ENCODE data around the gene TRIM9. TPM values are rescaled to one million over a fixed set of nuclear protein-coding genes. Genes with fewer than 3 reads are reported as not detected.

Gene TRIM9
- total RNA-seq, 3 donors from 2014 or later, result 0.72 to 8.7 (median 3.9) TPM

DNA sequence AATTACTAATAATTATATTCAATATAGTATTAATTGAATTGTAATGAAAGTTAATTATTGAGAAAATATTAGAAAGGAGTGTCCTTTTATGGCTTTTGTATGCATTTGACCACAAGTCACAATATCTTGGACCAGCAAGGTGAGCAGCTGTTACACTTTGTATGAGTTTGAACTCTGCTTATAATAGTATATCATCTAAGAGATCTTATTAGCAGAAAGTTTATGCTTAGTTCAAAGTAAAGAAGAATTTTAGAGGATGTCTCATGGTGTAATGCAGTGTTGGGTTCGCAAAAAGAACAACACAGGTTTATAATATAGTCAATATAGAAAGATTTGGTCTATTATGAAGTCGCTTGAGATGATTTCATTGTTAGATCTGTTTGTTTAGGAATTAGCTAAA lies 2.0 kb upstream of the TRIM9 start:
- Histone ChIP-seq H3K4me3 (no peak overlapping the region), H3K9me3 (no peaks in the 10 kb centered on the region), H3K4me1 (ENCODE audit: low read depth) (peaks cover 17% of the 10 kb centered on the region), H3K36me3 (ENCODE audit: low read depth) (no peaks in the 10 kb centered on the region)
- ATAC-seq, result no peak
- no peak for DNase-seq
- intact Hi-C loops (cut with DNase I, micrococcal nuclease), result loop anchor here (10.0 kb wide), 2 partner anchors 98 to 118 kb away; no protein-coding TSS in a partner anchor
- TF ChIP-seq, protein P1, sequence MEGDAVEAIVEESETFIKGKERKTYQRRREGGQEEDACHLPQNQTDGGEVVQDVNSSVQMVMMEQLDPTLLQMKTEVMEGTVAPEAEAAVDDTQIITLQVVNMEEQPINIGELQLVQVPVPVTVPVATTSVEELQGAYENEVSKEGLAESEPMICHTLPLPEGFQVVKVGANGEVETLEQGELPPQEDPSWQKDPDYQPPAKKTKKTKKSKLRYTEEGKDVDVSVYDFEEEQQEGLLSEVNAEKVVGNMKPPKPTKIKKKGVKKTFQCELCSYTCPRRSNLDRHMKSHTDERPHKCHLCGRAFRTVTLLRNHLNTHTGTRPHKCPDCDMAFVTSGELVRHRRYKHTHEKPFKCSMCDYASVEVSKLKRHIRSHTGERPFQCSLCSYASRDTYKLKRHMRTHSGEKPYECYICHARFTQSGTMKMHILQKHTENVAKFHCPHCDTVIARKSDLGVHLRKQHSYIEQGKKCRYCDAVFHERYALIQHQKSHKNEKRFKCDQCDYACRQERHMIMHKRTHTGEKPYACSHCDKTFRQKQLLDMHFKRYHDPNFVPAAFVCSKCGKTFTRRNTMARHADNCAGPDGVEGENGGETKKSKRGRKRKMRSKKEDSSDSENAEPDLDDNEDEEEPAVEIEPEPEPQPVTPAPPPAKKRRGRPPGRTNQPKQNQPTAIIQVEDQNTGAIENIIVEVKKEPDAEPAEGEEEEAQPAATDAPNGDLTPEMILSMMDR (IDR thresholded peaks at IDR 0.05), result no peak

DNA sequence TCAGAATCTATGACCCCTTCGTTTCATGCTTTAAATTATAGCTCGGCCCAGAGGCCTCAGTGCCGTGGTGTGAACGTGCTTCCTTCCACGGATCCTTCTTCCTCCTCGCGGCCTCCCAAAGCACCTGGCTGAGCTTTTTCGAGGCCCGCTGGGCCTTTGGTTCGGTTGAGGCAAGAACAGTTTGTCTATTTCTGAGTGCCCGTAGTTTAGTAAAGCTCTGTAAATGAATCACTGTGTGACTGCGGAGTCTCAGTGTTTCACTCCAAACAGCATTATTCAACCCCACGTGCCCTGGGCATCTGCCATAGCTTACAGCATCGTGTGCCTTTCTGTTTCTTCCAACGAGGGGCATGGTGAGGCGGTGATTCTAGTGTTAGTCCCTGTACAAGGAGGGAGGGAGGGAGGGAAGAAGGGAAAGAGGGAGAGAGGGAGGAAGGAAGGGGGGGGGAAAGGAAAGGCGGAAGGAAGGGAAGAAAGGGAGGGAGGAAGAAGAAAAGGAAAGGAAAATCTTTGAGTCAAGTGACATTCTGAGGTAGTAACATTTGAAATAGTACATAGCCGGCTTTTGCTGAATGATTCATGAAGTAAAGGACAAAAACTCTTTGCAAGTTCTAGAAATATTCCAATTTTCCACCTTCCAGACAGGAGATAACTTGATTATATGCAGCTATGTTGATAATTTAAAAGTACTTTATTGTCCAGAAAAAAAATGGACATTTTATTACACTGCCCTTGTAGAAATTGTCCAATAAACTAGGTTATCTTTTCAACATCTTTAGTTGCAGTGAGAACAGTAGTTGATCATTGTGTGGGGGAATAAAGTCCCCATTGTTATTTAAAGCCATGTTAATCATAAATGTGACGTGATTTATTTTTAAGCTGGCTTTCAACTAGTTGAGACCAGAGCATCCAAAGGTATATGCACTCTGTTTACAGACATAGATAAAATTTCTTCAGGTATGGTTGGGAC lies 1.2 kb upstream of the TRIM9 start:
- no peak overlapping the region for H3K4me3 ChIP-seq
- no peaks in the 10 kb centered on the region for H3K36me3 ChIP-seq (ENCODE audit: low read depth)
- intact Hi-C loops (cut with DNase I, micrococcal nuclease), result loop anchor here (10.0 kb wide), 2 partner anchors 99 to 119 kb away; no protein-coding TSS in a partner anchor
- peaks cover 17% of the 10 kb centered on the region for H3K4me1 ChIP-seq (ENCODE audit: low read depth)
- ATAC-seq (no peak), DNase-seq (peak in 2 of 3 donors; percentile 22 to 43)
- H3K9me3 ChIP-seq, result no peaks in the 10 kb centered on the region
- TF ChIP-seq, protein P1 (IDR thresholded peaks at IDR 0.05), result no peak

DNA sequence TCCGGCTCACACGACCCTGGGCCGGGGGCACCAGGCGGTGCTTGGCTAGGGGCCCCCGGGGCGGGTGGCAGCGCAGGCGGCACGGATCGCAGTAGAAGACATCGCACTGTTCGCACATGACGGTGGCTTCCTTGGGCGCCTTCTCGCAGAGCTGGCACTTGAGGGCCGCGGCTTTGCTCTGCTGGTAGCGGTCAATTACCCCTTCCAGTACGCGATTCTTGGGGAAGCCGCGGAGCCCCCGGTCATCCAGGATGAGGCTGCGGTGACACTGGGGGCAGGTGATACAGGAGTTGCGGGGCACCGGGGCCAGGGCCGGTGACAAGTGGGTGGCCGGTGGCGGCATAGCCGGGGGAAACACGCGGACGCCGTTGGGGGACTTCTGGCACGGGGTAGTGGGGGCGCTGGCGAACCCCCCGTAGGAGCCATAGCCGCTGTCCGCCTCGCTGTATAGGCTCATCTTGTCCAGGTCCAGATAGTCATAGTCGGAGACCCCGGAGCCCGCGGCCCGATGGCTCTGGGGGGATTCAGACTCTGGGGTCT lies 553 bp downstream of the TRIM9 start:
- TF ChIP-seq, protein P1 (IDR thresholded peaks at IDR 0.05), result no peak
- Histone ChIP-seq H3K9me3 (no peaks in the 10 kb centered on the region), H3K4me3 (peak overlapping the region; percentile 42), H3K4me1 (ENCODE audit: low read depth) (peaks cover 17% of the 10 kb centered on the region), H3K36me3 (ENCODE audit: low read depth) (no peaks in the 10 kb centered on the region)
- intact Hi-C loops (cut with DNase I, micrococcal nuclease), result loop anchor here (10.0 kb wide), 2 partner anchors 100 to 120 kb away; no protein-coding TSS in a partner anchor
- peak; percentile 22 for ATAC-seq
- peak in 2 of 3 donors; percentile 9 to 43 for DNase-seq

DNA sequence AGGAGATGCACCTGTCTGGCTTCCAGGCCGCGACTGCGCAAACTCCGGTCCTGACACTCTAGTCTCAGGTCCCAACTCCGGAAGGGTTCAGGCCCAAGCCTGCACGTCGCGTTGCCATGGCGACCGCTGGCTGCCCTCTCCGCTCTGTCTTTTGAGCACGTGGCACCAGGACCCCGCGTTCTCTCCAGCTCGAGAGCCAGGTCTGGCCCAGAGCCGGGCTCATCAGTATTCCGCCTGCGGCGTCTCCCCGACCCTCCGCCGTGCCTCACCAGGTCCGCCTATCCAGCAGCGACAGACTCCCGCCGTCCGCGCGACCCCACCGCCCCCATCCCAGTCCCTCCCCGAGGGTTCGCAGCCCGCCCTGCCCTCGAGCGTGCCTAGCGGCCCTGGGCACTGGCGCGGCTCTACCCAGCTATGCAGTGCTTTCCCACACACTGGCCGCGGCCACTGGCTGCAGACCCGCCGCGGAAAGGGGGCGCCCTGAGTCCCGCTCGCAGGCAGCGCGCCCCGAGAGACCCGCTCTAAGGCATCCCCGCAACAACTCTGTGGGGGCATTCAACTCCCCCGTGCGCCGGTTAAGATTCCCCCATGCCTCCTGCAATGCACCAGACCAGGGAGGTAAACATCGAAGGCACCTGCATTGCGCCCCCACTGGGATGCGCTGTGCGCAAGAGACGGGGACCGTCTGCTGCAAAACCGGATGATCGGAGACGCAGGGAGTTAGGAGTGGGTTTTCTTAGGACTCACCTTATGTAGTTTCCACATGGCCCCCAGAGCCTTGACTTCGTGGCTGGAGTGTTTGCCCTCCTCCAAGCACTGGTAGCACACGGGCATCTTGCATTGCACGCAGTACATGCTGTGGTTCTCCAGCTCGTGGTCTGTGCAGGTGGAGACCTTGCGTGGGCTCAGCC lies 1.3 kb downstream of the TRIM9 start:
- Histone ChIP-seq H3K36me3 (ENCODE audit: low read depth) (no peaks in the 10 kb centered on the region), H3K9me3 (no peaks in the 10 kb centered on the region), H3K4me3 (no peak overlapping the region), H3K4me1 (ENCODE audit: low read depth) (peaks cover 17% of the 10 kb centered on the region)
- ATAC-seq (peak; percentile 34), DNase-seq (peak; percentile 38 to 70 (median 56))
- TF ChIP-seq, protein P1 (IDR thresholded peaks at IDR 0.05), result no peak
- intact Hi-C loops (cut with DNase I, micrococcal nuclease), result loop anchor here (10.0 kb wide), 2 partner anchors 101 to 121 kb away; no protein-coding TSS in a partner anchor

DNA sequence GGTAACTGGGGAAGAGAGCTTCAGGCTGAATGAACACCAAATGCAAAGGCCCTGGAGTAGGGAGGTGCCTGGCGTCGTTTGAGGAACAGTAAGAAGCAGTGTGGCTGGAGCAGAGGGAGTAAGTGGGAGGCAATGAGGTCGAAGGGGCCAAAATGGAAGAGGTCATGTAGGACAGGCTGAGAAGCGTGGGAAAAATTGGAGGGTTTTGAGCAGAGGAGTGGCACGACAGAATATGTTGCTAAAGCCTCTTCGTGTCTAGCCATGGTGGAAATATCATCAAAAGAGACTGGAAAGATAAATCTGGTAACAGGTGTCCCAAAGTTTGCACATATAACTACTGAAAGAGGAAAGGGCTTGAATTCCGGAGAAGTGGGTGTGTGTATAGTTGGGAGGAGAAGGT lies 1.9 kb downstream of the TRIM9 start:
- ATAC-seq (no peak), DNase-seq (no peak)
- TF ChIP-seq, protein P1 (IDR thresholded peaks at IDR 0.05), result no peak
- H3K4me1 ChIP-seq (ENCODE audit: low read depth), result peaks cover 17% of the 10 kb centered on the region
- intact Hi-C loops (cut with DNase I, micrococcal nuclease), result loop anchor here (10.0 kb wide), 2 partner anchors 102 to 122 kb away; no protein-coding TSS in a partner anchor
- H3K4me3 ChIP-seq, result no peak overlapping the region
- H3K36me3 ChIP-seq (ENCODE audit: low read depth), result no peaks in the 10 kb centered on the region
- H3K9me3 ChIP-seq, result no peaks in the 10 kb centered on the region

All from mucosa of descending colon (tissue), 3 donors.